GM21576 (cell line): Measurements from ENCODE around the gene KRT33B.
"Not testable (repeated sequence)": the region's sequence is repeated elsewhere in the genome, so short reads cannot be mapped to it uniquely, and the experiment has no call there.

ENCODE experiments used
- ATAC-seq: cut with Tn5 transposase; IDR thresholded peaks from one replicate; pipeline ENCODE4 v1.9.1; 2021; ENCODE audit warnings: mild to moderate bottlenecking, moderate library complexity; ENCODE audit not compliant: unreplicated experiment

The KRT33B gene

GRCh38 chr17:41394254-41394996, 24.8 kb upstream of the KRT33B start:
- no peak for ATAC-seq

- ATAC-seq = no peak
Observed at GRCh38 chr17:41393826-41394225, 24.2 kb upstream of the KRT33B start.

GRCh38 chr17:41393294-41393693, 23.7 kb upstream of the KRT33B start:
- no peak for ATAC-seq

GRCh38 chr17:41392278-41392677, 22.7 kb upstream of the KRT33B start:
- no peak for ATAC-seq

- ATAC-seq = no peak
Observed at GRCh38 chr17:41391535-41391934, 21.9 kb upstream of the KRT33B start.

GRCh38 chr17:41390411-41390938, 20.9 kb upstream of the KRT33B start:
- no peak for ATAC-seq

- no peak for ATAC-seq
Observed at GRCh38 chr17:41387670-41388069, 18.1 kb upstream of the KRT33B start.

- ATAC-seq = no peak
Observed at GRCh38 chr17:41386227-41386626, 16.6 kb upstream of the KRT33B start.

GRCh38 chr17:41383690-41384089, 14.1 kb upstream of the KRT33B start:
- no peak for ATAC-seq

GRCh38 chr17:41382394-41382793, 12.8 kb upstream of the KRT33B start:
- ATAC-seq = no peak

- not testable (repeated sequence) for ATAC-seq
Observed at GRCh38 chr17:41381943-41382342, 12.3 kb upstream of the KRT33B start, which contains the start of gene KRT34. KRT34 (minus strand) TSS chr17:41382306; CDS start chr17:41382246, 60 bp downstream.

- ATAC-seq = not testable (repeated sequence)
Observed at GRCh38 chr17:41380091-41380490, 10.5 kb upstream of the KRT33B start.

- no peak for ATAC-seq
Observed at GRCh38 chr17:41377546-41377945, 7.9 kb upstream of the KRT33B start.

GRCh38 chr17:41369023-41369422, 590 bp downstream of the KRT33B start:
- ATAC-seq = no peak

GRCh38 chr17:41367426-41368075, 2.1 kb downstream of the KRT33B start:
- no peak for ATAC-seq

GRCh38 chr17:41366070-41366469, 3.5 kb downstream of the KRT33B start:
- ATAC-seq = no peak

GRCh38 chr17:41363881-41364280, 5.7 kb downstream of the KRT33B start:
- no peak for ATAC-seq

- no peak for ATAC-seq
Observed at GRCh38 chr17:41360296-41360995, 9.2 kb downstream of the KRT33B start.

- no peak for ATAC-seq
Observed at GRCh38 chr17:41354536-41354935, 15.1 kb downstream of the KRT33B start.

GRCh38 chr17:41352597-41353366, 16.8 kb downstream of the KRT33B start:
- ATAC-seq = no peak

GRCh38 chr17:41351177-41351576, 18.4 kb downstream of the KRT33B start:
- ATAC-seq = no peak
